Activated CD4-positive, alpha-beta memory T cell treated with anti-CD3 and anti-CD28 coated beads, Interleukin-2, amount 10 ng/mL, durations not matched to agents 7 days and 5 days (primary cell): Measurements from ENCODE around the gene CAMKMT. TPM values are rescaled to one million over a fixed set of nuclear protein-coding genes. Genes with fewer than 3 reads are reported as not detected.

Source experiments
- CTCF ChIA-PET: fragments of 350-600 bp; sonication (Branson Sonifier 250); formaldehyde crosslinking; loops from one replicate; lab custom pipeline; 2021; ENCODE audit warnings: antibody characterized with exemption, inconsistent platforms; lab: Charles Lee
- POLR2A ChIA-PET: fragments of 350-600 bp; sonication (Branson Sonifier 250); formaldehyde crosslinking; loops from one replicate; lab custom pipeline; 2021; ENCODE audit warnings: antibody characterized with exemption; lab: Charles Lee
- DNase-seq: peaks from one replicate; pipeline ENCODE4 v3.0.0-alpha.2; 2020
- H3K27ac Mint-ChIP-seq: one replicate; pipeline ENCODE4 v1.8.0; 2021; ENCODE audit warnings: mild to moderate bottlenecking, mixed read lengths
- H3K27me3 Mint-ChIP-seq: one replicate; pipeline ENCODE4 v1.8.0; 2021; ENCODE audit warnings: mixed read lengths
- H3K36me3 Mint-ChIP-seq: one replicate; pipeline ENCODE4 v1.8.0; 2021; ENCODE audit warnings: low read depth, mixed read lengths
- H3K4me1 Mint-ChIP-seq: one replicate; pipeline ENCODE4 v1.8.0; 2021; ENCODE audit warnings: mixed read lengths
- H3K4me3 Mint-ChIP-seq: one replicate; pipeline ENCODE4 v1.8.0; 2021; ENCODE audit warnings: mild to moderate bottlenecking, mixed read lengths
- H3K9me3 Mint-ChIP-seq: one replicate; pipeline ENCODE4 v1.8.0; 2021; ENCODE audit warnings: mixed read lengths
- total RNA-seq, 2 experiments: library from RNA; stranded (reverse); gene quantifications; one replicate each; pipeline ENCODE4 v1.2.3, GENCODE V29; 2021

The CAMKMT gene
- total RNA-seq, 2 experiments from 2014 or later, result 11.6 to 12.0 TPM

GRCh38 chr2:44822174-44822573, 460.4 kb downstream of the CAMKMT start:
- no peaks in the 10 kb centered on the region for H3K9me3 Mint-ChIP-seq
- CTCF ChIA-PET, result no interaction called here
- H3K4me1 Mint-ChIP-seq, result no peaks in the 10 kb centered on the region
- no peak overlapping the region for H3K27ac Mint-ChIP-seq
- H3K4me3 Mint-ChIP-seq, result no peak overlapping the region
- POLR2A ChIA-PET, result no interaction called here
- no peaks in the 10 kb centered on the region for H3K36me3 Mint-ChIP-seq
- DNase-seq, result no peak
- peaks cover 3% of the 10 kb centered on the region for H3K27me3 Mint-ChIP-seq

Other genes with a start within 250 kb of the CAMKMT start
- gene PPM1B, start 193.1 kb upstream of the CAMKMT start, total RNA-seq, result 10 to 100 TPM; 57.0 to 60.9 TPM
- under 1 TPM; 0.15 to 0.18 TPM for gene SLC3A1, start 86.5 kb upstream of the CAMKMT start, total RNA-seq
- 10 to 100 TPM; 20.2 to 21.7 TPM for gene PREPL, start 453 bp upstream of the CAMKMT start, total RNA-seq